ENCODE data around the gene THSD4.

The THSD4 gene

DNA sequence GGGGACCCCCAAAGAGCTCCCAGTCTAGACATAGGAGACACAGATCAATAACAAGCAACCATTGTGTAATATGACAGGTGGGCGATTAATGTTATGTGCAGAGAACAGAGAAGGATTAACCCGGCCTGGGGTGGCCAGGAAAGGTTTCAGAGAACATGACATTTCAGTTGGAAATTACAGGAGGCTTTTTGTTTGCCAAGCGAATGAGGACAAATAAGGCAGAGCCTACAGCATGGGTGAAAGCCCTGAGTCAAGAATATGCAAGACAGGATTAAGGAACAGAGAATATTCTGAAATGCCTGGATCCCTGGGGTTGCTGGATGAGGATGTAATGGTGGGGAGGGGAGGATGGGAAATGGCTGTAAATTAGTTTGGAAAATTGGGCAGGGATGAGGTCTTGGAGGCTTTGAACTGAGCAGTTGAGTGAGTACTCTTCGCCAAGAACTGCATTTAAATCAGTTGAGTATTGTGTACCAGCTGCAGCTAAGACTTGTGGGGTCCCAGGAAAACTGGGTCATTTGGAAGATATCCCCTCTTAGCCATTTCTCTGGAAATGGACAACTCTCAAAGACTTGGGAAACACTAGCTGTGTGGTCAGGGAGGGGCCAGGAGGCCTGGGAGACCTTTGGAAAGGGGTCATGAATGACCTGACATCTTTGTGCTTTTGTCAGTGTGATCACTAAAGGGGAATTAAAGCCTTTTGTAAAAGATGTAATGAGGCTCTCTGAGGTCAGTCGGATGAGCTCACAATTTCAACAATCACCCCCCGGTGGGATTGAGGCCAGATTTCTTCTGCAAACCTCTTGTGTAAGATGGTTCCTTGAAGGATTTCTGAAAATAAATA, 496.5 kb downstream of the THSD4 start:
- H3K27ac ChIP-seq = no peak overlapping the region
- H3K4me1 ChIP-seq = no peaks in the 10 kb centered on the region
- no peaks in the 10 kb centered on the region for H4K20me1 ChIP-seq
- no peaks in the 10 kb centered on the region for H3K36me3 ChIP-seq
- no peak overlapping the region for H3K4me3 ChIP-seq
- no peaks in the 10 kb centered on the region for H3K27me3 ChIP-seq
- no peak overlapping the region for H3K9ac ChIP-seq
- TF ChIP-seq Cebpa-rat (IDR thresholded peaks at IDR 0.05) = no peak
- no peak overlapping the region for H3K4me2 ChIP-seq
- no peaks in the 10 kb centered on the region for H3K9me3 ChIP-seq (replicated peaks in 1 of 11)

GRCh38 chr15:71612397-71612722, 497.1 kb downstream of the THSD4 start:
- Histone ChIP-seq H3K27me3 (no peaks in the 10 kb centered on the region), H3K9ac (no peak overlapping the region), H3K27ac (no peak overlapping the region), H4K20me1 (no peaks in the 10 kb centered on the region), H3K9me3 (replicated peaks in 1 of 11) (no peaks in the 10 kb centered on the region), H3K4me2 (no peak overlapping the region), H3K4me1 (no peaks in the 10 kb centered on the region), H3K4me3 (no peak overlapping the region), H3K36me3 (no peaks in the 10 kb centered on the region)
- TF ChIP-seq Cebpa-rat (IDR thresholded peaks at IDR 0.05) = no peak

DNA sequence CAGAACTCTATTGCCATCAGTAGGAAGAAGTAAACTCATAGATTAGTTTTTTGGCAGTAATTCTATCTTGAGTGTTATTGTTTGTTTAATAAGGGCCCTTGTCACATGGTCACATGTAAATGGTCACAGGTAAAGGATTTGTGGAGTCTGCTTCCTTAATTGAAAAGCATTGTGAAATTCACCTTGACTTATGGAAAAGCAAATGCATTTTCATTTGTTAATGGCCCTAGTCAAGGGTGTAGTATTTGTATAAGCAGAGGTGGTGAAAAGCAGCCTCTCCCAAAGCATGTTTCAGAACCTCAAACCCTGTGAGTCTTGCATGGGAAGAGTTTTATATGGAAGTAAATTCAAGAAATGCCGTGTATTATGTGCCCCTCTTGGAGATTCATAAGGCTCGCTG, 497.6 kb downstream of the THSD4 start:
- Histone ChIP-seq H3K9ac (no peak overlapping the region), H3K4me2 (no peak overlapping the region), H3K27me3 (no peaks in the 10 kb centered on the region), H3K36me3 (no peaks in the 10 kb centered on the region), H3K27ac (no peak overlapping the region), H3K4me3 (no peak overlapping the region), H4K20me1 (no peaks in the 10 kb centered on the region), H3K4me1 (no peaks in the 10 kb centered on the region), H3K9me3 (replicated peaks in 1 of 11) (no peaks in the 10 kb centered on the region)
- TF ChIP-seq Cebpa-rat (IDR thresholded peaks at IDR 0.05) = no peak

GRCh38 chr15:71623111-71623510, 507.8 kb downstream of the THSD4 start:
- no peak for TF ChIP-seq Cebpa-rat (IDR thresholded peaks at IDR 0.05)
- Histone ChIP-seq H3K9me3 (replicated peaks in 1 of 11) (no peaks in the 10 kb centered on the region), H3K36me3 (no peaks in the 10 kb centered on the region), H3K9ac (no peak overlapping the region), H3K4me1 (no peaks in the 10 kb centered on the region), H4K20me1 (no peaks in the 10 kb centered on the region), H3K27me3 (no peaks in the 10 kb centered on the region), H3K4me3 (no peak overlapping the region), H3K4me2 (no peak overlapping the region), H3K27ac (no peak overlapping the region)

- H3K9me3 ChIP-seq (replicated peaks in 1 of 11) = no peaks in the 10 kb centered on the region
- H3K27ac ChIP-seq = no peak overlapping the region
- H3K4me3 ChIP-seq = no peak overlapping the region
- H3K9ac ChIP-seq = no peak overlapping the region
- TF ChIP-seq Cebpa-rat (IDR thresholded peaks at IDR 0.05) = no peak
- H3K4me2 ChIP-seq = no peak overlapping the region
- no peaks in the 10 kb centered on the region for H3K4me1 ChIP-seq
- no peaks in the 10 kb centered on the region for H3K27me3 ChIP-seq
- no peaks in the 10 kb centered on the region for H4K20me1 ChIP-seq
- no peaks in the 10 kb centered on the region for H3K36me3 ChIP-seq
These were observed 511.4 kb downstream of the THSD4 start for GRCh38 chr15:71626596-71627088.

DNA sequence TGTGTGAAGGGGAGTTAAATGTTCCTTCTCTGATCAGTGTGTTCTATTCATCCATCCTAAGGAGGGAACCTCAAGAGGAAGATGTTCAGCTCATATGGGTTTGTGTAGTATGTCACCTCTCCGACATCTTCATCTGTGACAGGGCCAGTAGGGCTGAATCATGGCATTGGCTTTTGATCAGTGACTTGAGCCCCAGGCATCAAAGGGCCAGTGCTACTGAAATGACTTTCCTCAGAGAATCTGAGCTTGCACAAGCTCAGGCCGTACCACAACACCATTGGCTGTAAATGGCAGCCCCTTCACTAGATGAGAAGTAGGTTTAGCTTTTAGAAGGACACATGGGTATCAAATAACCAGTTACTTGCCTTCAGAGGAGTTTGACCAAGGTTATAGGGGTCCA, 511.9 kb downstream of the THSD4 start:
- TF ChIP-seq Cebpa-rat (IDR thresholded peaks at IDR 0.05) = no peak

GRCh38 chr15:71627604-71628003, 512.3 kb downstream of the THSD4 start:
- Histone ChIP-seq H3K4me1 (no peaks in the 10 kb centered on the region), H3K36me3 (no peaks in the 10 kb centered on the region), H3K4me2 (no peak overlapping the region), H3K27me3 (no peaks in the 10 kb centered on the region), H3K9ac (no peak overlapping the region), H3K4me3 (no peak overlapping the region), H3K27ac (no peak overlapping the region), H4K20me1 (no peaks in the 10 kb centered on the region), H3K9me3 (replicated peaks in 1 of 11) (no peaks in the 10 kb centered on the region)
- TF ChIP-seq Cebpa-rat (IDR thresholded peaks at IDR 0.05) = no peak

More for the DNA sequence above, 511.9 kb downstream of the THSD4 start:
- no peaks in the 10 kb centered on the region for H3K27me3 ChIP-seq
- no peaks in the 10 kb centered on the region for H3K36me3 ChIP-seq
- H3K9me3 ChIP-seq (replicated peaks in 1 of 11) = no peaks in the 10 kb centered on the region
- H3K9ac ChIP-seq = no peak overlapping the region
- H3K4me1 ChIP-seq = no peaks in the 10 kb centered on the region
- no peak overlapping the region for H3K4me2 ChIP-seq
- no peak overlapping the region for H3K27ac ChIP-seq
- H3K4me3 ChIP-seq = no peak overlapping the region
- H4K20me1 ChIP-seq = no peaks in the 10 kb centered on the region

DNA sequence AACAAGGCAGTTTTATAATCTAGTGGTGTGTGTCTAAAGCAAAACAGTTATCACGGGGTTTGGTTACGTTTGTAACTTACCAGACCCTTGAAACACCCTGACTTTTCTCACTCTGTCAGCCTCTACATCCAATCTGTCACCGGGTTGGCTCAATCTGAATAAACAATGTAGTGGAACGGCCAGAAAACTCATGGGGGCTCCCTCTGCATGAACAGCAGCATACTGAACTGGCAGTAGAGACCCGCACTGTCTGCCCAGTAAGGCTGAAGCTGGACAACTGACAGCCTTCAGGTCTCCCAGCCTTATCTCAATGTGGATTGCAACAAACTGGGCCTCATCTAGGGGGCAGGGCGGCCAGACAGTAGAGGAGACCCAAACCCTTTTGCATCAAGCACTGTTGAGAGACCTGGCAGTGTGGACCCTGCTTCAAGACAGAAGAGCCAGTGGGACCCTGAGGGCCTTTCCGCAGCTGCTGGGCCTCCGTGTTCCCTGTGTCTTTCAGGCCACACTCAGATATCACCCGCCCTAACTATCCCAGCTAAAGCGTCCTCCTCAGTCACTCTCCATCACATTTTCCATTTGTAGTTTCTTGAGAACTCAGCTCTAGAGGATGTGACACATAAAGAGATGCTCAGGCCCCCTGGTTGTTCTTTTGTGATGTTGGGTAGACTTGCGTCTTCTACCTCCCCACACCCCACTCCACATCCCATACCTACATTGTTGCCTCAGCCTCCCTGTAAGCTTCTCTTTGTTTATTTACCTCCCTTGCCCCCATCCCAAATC, 513.9 kb downstream of the THSD4 start:
- no peak for TF ChIP-seq Cebpa-rat (IDR thresholded peaks at IDR 0.05)
- Histone ChIP-seq H4K20me1 (no peaks in the 10 kb centered on the region), H3K4me3 (no peak overlapping the region), H3K4me1 (no peaks in the 10 kb centered on the region), H3K9me3 (replicated peaks in 1 of 11) (no peaks in the 10 kb centered on the region), H3K4me2 (no peak overlapping the region), H3K36me3 (no peaks in the 10 kb centered on the region), H3K27ac (no peak overlapping the region), H3K9ac (no peak overlapping the region), H3K27me3 (no peaks in the 10 kb centered on the region)

GRCh38 chr15:71629781-71630474, 514.7 kb downstream of the THSD4 start:
- H3K27ac ChIP-seq = no peak overlapping the region
- no peaks in the 10 kb centered on the region for H3K4me1 ChIP-seq
- H3K4me2 ChIP-seq = no peak overlapping the region
- H3K27me3 ChIP-seq = no peaks in the 10 kb centered on the region
- no peak overlapping the region for H3K4me3 ChIP-seq
- no peaks in the 10 kb centered on the region for H4K20me1 ChIP-seq
- H3K9me3 ChIP-seq (replicated peaks in 1 of 11) = no peaks in the 10 kb centered on the region
- no peaks in the 10 kb centered on the region for H3K36me3 ChIP-seq
- TF ChIP-seq Cebpa-rat (IDR thresholded peaks at IDR 0.05) = no peak
- no peak overlapping the region for H3K9ac ChIP-seq
